SK-N-SH treated with all-trans-retinoic acid at 6 μM for 48 hours (cell line): ENCODE data around the gene ADCYAP1R1.

Experiments
- ARNTL ChIP-seq: fragments of 450-650 bp; formaldehyde crosslinking; IDR thresholded peaks from 2 replicates; pipeline ENCODE4 v1.5.0; 2020; ENCODE audit warnings: low read depth, mild to moderate bottlenecking, moderate library complexity, borderline replicate concordance
- ESRRG ChIP-seq: fragments of 250-450 bp; sonication (Bioruptor Pico); IDR thresholded peaks from 2 replicates; pipeline ENCODE4 v1.6.1; 2021; ENCODE audit warnings: mild to moderate bottlenecking
- GLIS3 ChIP-seq: fragments of 250-450 bp; sonication (Bioruptor Pico); IDR thresholded peaks from 2 replicates; pipeline ENCODE4 v1.5.0; 2020; ENCODE audit warnings: mild to moderate bottlenecking, moderate library complexity
- OSR1 ChIP-seq: fragments of 250-450 bp; sonication (Bioruptor Pico); IDR thresholded peaks from 2 replicates; pipeline ENCODE4 v1.8.0; 2022; ENCODE audit warnings: moderate library complexity, mild to moderate bottlenecking, inconsistent platforms
- SNAI2 ChIP-seq: fragments of 250-450 bp; sonication (Bioruptor Pico); IDR thresholded peaks from 2 replicates; pipeline ENCODE4 v1.5.0; 2020; ENCODE audit warnings: mild to moderate bottlenecking, moderate library complexity
- ZFP3 ChIP-seq: fragments of 250-450 bp; sonication (Bioruptor Pico); IDR thresholded peaks from 2 replicates; pipeline ENCODE4 v1.5.0; 2020; ENCODE audit warnings: mild to moderate bottlenecking, moderate library complexity
- ZNF70 ChIP-seq: fragments of 450-650 bp; formaldehyde crosslinking; IDR thresholded peaks from 2 replicates; pipeline ENCODE4 v1.5.0; 2020; ENCODE audit warnings: mild to moderate bottlenecking, moderate library complexity

DNA sequence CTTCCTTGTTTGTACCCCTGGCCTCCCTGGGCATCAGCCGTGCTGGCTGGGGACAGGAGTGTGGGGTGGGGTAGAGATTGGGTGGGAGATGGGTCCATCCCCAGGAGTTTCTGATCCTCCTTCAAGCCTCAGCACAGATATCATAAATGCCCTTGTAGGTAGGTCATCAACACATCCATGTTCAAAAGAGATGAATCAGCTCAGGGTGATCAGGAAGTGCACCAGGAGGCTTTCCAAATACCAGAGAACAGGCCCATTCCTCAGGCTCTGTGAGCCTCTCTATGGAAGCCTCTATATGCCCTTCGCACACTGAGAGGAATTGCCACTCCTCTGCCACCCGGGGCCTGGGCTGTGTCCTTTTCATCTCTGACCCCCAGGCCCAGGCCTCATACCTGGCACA, 31.9 kb upstream of the ADCYAP1R1 start:
- TF ChIP-seq ZNF70 (CRISPR knock-in tag) (no peak), ESRRG (CRISPR knock-in tag) (no peak), ARNTL (CRISPR knock-in tag) (no peak), ZFP3 (no peak), OSR1 (CRISPR knock-in tag) (no peak), SNAI2 (no peak), GLIS3 (no peak)
